Hypothalamus (tissue), 51 donors: Measurements from ENCODE around the gene BAG1.

Experiments used
- DNase-seq, 51 donors: peaks; one replicate each; lab custom pipeline; 2025; lab: John Stamatoyannopoulos, UW

BAG1 gene

DNA sequence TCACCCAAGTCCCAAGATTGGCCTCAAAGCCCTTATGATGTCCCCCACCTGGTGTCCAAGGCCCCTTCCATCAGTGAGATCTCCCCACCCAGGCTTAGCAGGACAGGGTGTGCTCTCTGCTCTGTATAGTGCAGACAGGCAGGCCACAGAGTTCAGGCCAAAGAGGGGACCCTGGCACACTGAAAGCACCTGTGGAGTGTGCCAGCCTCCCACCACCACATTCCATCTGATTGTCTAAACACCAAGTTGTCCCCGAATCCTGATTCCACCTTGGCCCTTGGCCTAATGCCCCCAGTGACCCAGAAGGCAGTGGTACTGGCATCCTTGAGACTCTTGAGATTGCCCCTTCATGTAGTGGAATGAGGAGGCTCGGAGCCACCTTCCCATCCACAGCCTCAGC lies 19.2 kb downstream of the BAG1 start:
- DNase-seq = no peak

DNA sequence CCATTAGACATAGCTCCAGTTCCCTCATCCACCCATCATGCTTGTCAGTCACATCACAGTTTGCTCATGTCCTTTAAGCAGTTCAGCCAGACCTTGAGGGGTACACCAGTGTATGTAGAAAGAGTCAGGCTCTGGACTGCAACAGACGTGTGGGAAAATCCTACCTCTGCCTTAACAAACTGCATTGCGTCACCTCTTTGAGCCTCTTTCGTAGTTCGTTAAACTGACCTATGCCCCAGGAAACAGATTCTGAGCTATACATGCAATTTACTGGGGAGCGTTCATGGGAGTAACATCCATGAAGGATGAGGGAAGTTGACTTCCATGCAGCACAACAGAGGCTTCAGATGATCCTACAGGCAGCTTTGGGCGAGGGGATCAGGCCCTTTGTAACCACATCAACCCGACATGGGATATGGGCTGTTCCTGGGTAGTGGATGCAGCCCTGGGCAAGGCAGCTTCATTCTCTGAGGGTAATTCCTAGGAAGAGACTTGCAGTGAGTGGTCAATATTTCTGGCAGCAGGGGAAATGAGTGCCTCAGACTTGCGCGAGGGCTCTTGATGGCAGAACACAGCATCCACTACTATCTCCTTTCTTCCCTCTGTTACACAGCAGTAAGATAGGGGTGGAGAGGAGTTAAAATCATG lies 20.2 kb downstream of the BAG1 start:
- no peak for DNase-seq

GRCh38 chr9:33242609-33243134 lies 21.8 kb downstream of the BAG1 start:
- DNase-seq = no peak

- no peak for DNase-seq
These were observed 23.2 kb downstream of the BAG1 start for GRCh38 chr9:33241298-33241697.

DNA sequence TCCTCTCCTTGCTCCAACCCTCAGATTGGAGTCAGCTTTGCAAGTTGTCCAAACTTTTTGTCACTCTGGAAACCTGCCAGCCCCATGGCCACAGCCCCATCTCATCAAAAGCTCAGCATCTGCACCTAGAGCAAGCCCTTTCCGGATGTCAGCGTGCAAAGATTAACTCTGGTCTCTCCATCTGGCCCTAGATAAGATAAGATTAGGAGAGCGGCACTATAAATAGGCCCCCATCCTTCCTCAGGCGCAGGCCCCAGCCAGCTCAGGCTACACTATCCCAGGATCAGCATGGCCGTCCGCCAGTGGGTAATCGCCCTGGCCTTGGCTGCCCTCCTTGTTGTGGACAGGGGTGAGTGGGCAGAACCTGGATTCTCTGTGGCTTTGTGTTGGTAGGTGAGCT lies 24.6 kb downstream of the BAG1 start, which contains the start of gene SPINK4:
TSS of gene SPINK4 (plus strand) at position 247 of the 400 bp plus-strand sequence. CDS start at position 289, 42 bp downstream.
- no peak for DNase-seq

GRCh38 chr9:33236571-33236970 lies 27.9 kb downstream of the BAG1 start:
- no peak for DNase-seq

DNA sequence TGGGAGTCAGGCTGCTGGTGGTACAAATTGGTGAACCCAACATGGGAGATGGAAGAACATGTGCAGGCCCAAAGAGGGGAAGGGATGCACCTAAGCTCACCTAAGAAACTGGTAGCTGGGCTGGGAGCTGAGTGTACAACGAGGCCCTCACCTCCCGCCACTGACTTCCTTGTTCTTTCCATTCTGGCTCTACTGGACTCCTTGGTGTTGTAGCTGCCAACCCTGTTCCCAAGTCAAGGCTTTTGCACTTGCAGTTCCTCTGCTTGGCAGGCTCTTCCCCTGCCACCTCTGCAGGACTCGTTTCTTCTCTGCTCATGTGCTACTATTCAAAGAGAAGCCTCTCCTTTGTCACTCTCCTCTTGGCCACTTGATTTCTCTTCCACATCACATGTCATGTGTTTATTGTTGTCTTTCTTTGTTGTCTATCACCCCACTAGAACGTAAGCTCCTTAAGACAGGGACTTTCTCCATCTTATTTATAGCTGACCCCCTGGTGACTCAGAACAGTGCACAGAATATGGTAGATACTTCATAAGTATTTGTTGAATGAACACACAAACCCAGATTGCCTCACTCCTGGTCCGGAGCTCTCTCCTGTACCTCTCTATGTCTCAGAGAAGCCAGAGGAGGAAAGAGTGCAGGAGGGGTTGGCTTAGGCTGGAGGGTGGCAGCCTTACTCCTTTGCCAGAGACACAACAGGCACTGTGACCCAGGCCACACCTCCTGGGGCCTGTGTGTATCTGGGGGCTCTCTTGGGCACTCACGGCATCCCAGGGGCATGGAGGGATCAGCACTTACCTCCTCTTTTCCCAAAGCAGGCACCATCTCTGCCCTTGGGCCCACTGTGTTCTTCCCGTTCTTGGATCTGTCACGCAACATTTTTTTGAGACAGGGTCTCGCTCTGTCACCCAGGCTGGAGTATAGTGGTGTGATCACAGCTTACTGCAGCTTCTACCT lies 29.7 kb downstream of the BAG1 start:
- DNase-seq = no peak

DNA sequence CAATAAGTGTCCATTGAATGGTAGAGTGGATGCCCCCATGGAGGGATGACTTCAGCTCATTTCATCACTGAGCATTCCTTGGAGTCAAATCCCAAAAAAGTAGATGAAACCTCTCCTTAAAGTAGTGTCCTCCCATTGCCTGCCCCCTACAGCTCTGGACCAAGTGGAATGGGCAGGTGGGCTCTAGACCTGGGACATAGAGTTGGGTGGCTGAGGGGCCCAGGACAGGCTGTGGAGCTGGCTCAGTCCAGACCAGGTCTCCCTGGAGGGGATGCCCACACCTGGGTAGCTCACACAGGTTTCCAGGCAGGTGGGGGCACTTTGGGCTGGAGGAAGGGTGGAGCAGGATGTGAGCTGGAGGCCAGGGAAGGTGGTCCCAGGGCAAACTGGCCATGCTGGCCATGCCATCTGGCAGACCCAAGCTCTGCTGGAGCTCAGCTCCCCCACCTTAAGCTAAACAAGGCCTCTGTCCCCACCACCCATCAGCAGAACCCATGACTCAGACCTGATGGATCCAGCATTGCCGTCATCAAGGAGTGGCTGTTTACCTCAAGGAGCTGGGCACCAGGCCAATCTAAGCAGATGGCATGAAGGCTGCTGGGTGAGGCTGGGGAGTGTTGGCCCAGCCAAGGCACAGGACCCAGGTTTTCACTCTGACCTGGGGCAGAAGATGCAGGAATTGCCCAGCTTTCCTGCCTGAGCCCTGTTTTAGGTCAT lies 30.7 kb downstream of the BAG1 start:
- peak in 1 of 51 donors; percentile 6 for DNase-seq

DNA sequence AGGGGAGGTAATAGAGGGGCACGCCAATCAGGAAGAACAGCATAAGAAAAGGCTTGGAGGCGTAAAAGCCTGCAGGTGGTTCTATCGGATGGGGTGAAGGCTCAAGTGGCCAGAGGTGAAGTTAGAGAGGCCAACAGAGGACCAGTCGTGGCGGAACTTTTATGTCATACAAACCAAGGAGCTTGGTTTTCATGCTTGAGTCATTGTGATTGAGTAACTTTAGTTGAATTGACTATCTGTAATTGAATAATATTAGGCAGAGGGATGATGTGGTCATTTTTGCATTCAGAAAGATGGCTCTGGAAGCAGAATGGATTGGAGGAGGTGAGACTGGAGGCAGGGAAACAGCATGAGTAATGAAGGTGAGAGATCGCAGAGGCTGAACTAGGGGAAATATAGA lies 31.7 kb downstream of the BAG1 start:
- DNase-seq = no peak

DNA sequence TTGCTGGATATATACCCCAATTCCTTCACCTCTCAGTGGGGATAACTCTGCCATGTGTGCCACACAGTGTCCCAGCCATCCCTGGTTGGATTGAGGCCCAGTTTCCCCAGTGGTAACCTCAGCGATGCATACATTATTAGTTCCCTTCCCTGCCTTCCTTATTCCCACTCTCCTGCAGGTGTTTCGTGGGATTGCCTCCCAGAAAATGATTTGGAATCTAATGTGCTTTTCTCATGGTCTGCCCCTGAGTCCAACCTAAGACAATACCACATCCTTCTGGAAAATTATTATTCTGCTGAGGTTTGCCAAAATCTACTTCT lies 32.9 kb downstream of the BAG1 start:
- no peak for DNase-seq

- DNase-seq = no peak
These were observed 33.5 kb downstream of the BAG1 start for GRCh38 chr9:33230756-33231622.

DNA sequence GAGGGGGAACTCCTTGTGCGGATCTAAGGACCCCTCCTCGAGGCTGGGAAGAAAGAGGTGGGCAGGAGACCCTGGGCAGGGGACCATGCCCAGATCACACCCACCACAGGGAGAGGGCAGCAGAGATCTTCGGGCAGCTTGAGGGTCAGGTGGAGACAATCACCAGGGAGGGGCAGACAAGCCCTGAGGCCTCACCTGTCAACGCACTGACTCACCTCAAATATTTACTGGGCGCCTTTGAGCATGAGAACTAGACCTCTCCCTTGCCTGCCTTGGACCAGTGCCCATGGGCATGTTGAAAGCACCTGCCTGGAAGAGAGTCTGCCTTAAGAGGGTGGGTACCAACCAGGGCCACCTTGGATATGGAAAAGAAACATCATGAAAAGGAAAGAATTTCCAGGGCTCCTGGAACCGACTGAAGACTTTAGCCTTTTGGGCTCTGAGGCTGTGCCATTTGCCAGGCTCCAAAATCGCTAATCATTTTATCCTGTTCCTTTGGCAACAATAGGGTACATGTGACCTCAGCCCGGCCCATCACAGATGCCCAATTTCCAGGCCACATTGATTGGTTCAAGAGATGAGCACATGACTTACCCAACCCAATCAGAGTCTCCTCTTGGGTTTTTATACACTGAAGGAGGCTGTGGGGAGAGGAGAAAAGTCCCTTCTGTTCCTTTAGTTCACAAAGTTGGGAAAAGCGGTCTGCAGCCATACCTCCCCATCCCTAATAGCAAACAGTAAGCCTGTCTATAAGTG lies 35.0 kb downstream of the BAG1 start:
- no peak for DNase-seq

DNA sequence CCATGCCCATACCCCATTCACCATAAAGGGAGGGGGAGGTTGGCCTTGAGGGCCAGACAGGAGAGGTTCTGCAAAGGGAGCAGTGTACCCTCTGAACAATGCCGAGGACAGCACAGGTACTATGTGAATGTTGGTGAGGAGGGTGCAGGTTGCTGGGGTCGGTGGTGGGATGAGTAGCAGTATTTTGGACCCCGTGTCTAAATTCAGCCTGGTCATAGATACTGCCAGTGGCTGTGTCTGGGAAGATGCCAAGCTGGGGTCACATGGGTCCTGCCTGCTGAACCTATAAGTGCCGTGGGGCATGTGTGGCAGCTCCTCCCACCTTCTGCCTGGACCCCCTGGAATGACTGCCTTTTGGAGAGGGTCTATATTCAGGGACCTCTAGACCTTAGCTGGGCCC lies 35.9 kb downstream of the BAG1 start:
- no peak for DNase-seq

DNA sequence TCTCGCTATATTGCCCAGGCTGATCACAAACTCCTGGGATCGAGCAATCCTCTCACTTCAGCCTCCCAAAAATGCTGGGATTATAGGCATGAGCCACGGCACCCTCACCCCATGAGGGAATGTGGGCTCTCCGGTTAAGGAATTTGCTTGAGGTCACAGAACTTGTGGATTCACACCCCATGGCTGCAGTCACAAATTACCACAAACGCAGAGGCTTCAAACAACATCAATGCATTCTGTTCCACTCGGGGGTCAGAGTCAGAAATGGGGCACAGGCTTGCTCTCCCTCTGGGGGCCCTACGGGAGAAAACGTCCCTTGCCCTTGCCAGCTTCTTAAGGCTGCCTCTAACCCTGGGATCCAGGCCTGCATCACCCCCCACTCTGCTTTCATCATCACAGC lies 36.8 kb downstream of the BAG1 start:
- no peak for DNase-seq

GRCh38 chr9:33227008-33227398 lies 37.5 kb downstream of the BAG1 start:
- peak in 1 of 51 donors; percentile 3 for DNase-seq

- peak in 30 of 51 donors; percentile 2 to 80 (median 19) for DNase-seq
These were observed 39.0 kb downstream of the BAG1 start for GRCh38 chr9:33225319-33226147.

DNA sequence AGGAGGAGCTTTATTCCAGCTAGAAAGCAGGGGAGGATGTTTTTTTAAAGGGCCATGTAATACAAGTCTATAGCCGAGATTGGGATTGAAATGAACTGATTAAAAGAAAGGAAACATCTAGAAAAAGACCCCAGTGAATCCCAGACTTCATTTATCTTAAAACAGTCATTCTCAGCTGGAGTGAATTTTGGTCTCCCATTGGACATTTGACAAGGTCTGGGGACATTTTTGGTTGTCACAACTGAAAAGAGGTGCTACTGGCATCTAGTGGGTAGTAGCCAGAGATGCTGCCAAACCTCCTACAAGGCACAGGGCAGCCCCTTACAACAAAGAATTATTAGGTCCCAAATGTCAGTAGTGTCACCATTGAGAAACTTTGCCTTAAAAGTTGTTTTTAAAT lies 40.8 kb downstream of the BAG1 start:
- no peak for DNase-seq

DNA sequence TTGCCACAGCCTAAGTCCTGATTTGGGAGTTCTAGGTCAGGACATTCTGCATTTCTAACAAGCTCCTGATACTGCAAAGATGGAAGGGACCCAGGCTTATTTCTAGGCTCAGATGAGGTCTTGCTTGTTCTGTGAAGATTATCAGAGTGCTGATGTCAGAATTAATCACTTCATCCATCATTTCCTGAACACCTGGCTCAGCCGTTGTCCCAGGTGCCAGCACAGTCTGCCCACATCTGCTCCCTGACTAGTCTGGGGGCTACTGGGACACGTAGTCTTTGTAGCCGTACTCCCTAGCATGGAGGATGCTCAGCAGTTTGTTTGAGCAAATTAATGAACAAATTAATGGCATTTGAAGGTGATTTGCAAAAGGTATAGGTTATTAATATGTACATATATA lies 42.5 kb downstream of the BAG1 start:
- no peak for DNase-seq

- DNase-seq = no peak
These were observed 43.0 kb downstream of the BAG1 start for GRCh38 chr9:33221568-33221884.
